IMR-90 (cell line): ENCODE data around the gene ARPC2. TPM values are rescaled to one million over a fixed set of nuclear protein-coding genes. Genes with fewer than 3 reads are reported as not detected.

Experiments
- ATAC-seq: fragments of 200-7000 bp; cut with Tn5 transposase; 2 replicates; pipeline ENCODE4 v1.9.1; 2020; ENCODE audit warnings: low read depth, mild to moderate bottlenecking, moderate library complexity
- BruUV-seq: library from RNA; stranded (reverse); fragments of 400-500 nt; replicated peaks from 2 replicates; lab custom pipeline; 2021; lab: Mats Ljungman, UMichigan
- CTCF ChIA-PET: fragments of 300-600 bp; formaldehyde crosslinking; extraction: SDS; loops from one replicate; lab custom pipeline; 2021; ENCODE audit warnings: antibody characterized with exemption; lab: Yijun Ruan, JAX
- POLR2A ChIA-PET: fragments of 300-600 bp; sonication (Branson Sonifier 250); formaldehyde crosslinking; loops from one replicate; lab custom pipeline; 2022; ENCODE audit warnings: antibody characterized with exemption; ENCODE audit not compliant: unreplicated experiment; lab: Charles Lee
- DNase-seq: peaks from one replicate; pipeline ENCODE4 v3.0.0; 2013
- H2AFZ ChIP-seq: replicated peaks from 2 replicates; pipeline ENCODE3; 2013; ENCODE audit warnings: low read length, mild to moderate bottlenecking; ENCODE audit not compliant: poor library complexity
- H2AK5ac ChIP-seq: 2 replicates; pipeline ENCODE4 v1.6.1; 2013; ENCODE audit warnings: low read depth, low read length, inconsistent platforms
- H2AK9ac ChIP-seq: replicated peaks from 2 replicates; pipeline ENCODE3; 2013; ENCODE audit warnings: mild to moderate bottlenecking, low read depth, low read length, moderate library complexity; ENCODE audit not compliant: poor library complexity
- H2BK120ac ChIP-seq: 2 replicates; pipeline ENCODE4 v1.6.1; 2013; ENCODE audit warnings: low read depth, low read length, inconsistent platforms
- H2BK15ac ChIP-seq: 3 replicates; pipeline ENCODE4 v1.6.1; 2013; ENCODE audit warnings: low read depth, low read length, inconsistent platforms
- H2BK20ac ChIP-seq: 2 replicates; pipeline ENCODE4 v1.6.1; 2013; ENCODE audit warnings: low read depth, mild to moderate bottlenecking, inconsistent platforms, low read length, moderate library complexity
- H2BK5ac ChIP-seq: 2 replicates; pipeline ENCODE4 v1.6.1; 2013; ENCODE audit warnings: mild to moderate bottlenecking, low read depth, low read length, inconsistent platforms; ENCODE audit not compliant: poor library complexity, severe bottlenecking
- H3K14ac ChIP-seq: replicated peaks from 2 replicates; pipeline ENCODE4 v1.6.1; 2013; ENCODE audit warnings: low read depth, low read length, inconsistent platforms
- H3K18ac ChIP-seq: 2 replicates; pipeline ENCODE4 v1.6.1; 2013; ENCODE audit warnings: low read depth, low read length, control low read depth
- H3K23ac ChIP-seq: 2 replicates; pipeline ENCODE4 v1.6.1; 2013; ENCODE audit warnings: low read depth, low read length, inconsistent platforms
- H3K27ac ChIP-seq: 2 replicates; pipeline ENCODE4 v1.5.1; 2013; ENCODE audit warnings: mild to moderate bottlenecking, control low read depth, low read length; ENCODE audit not compliant: insufficient read depth
- H3K27me3 ChIP-seq: 2 replicates; pipeline ENCODE4 v1.6.1; 2013; ENCODE audit warnings: low read length; ENCODE audit not compliant: control insufficient read depth, insufficient read depth
- H3K36me3 ChIP-seq: 2 replicates; pipeline ENCODE4 v1.6.1; 2013; ENCODE audit warnings: low read length, mixed read lengths; ENCODE audit not compliant: control insufficient read depth, insufficient read depth
- H3K4ac ChIP-seq: 2 replicates; pipeline ENCODE4 v1.6.1; 2013; ENCODE audit warnings: low read depth, low read length, inconsistent platforms
- H3K4me1 ChIP-seq: 2 replicates; pipeline ENCODE4 v1.6.1; 2013; ENCODE audit warnings: low read length, mixed read lengths; ENCODE audit not compliant: control insufficient read depth, insufficient read depth
- H3K4me2 ChIP-seq: 2 replicates; pipeline ENCODE4 v1.6.1; 2013; ENCODE audit warnings: low read depth, mild to moderate bottlenecking, control low read depth, low read length, moderate library complexity
- H3K4me3 ChIP-seq: 2 replicates; pipeline ENCODE4 v1.5.1; 2013; ENCODE audit warnings: low read depth, mild to moderate bottlenecking, control low read depth, low read length, moderate library complexity; ENCODE audit not compliant: insufficient read depth
- H3K56ac ChIP-seq: 2 replicates; pipeline ENCODE4 v1.6.1; 2013; ENCODE audit warnings: low read length, inconsistent platforms; ENCODE audit not compliant: insufficient read depth; ENCODE audit errors: extremely low read depth
- H3K79me1 ChIP-seq, 2 experiments: 2 replicates each; pipeline ENCODE4 v1.6.1; 2013; ENCODE audit warnings: low read length in 2 of 2, inconsistent platforms in 1 of 2, low read depth in 1 of 2
- H3K9ac ChIP-seq: 2 replicates; pipeline ENCODE4 v1.6.1; 2013; ENCODE audit warnings: low read depth, low read length, control low read depth
- H3K9me1 ChIP-seq: 2 replicates; pipeline ENCODE4 v1.6.1; 2013; ENCODE audit warnings: low read length, inconsistent platforms; ENCODE audit not compliant: insufficient read depth
- H3K9me3 ChIP-seq: 2 replicates; pipeline ENCODE4 v1.6.1; 2013; ENCODE audit warnings: low read length; ENCODE audit not compliant: control insufficient read depth, insufficient read depth
- H4K20me1 ChIP-seq: 2 replicates; pipeline ENCODE4 v1.6.1; 2013; ENCODE audit warnings: low read length, inconsistent platforms; ENCODE audit not compliant: insufficient read depth
- H4K5ac ChIP-seq: 2 replicates; pipeline ENCODE4 v1.6.1; 2013; ENCODE audit warnings: mild to moderate bottlenecking, low read depth, low read length, control low read depth
- H4K8ac ChIP-seq, 2 experiments: 2 replicates each; pipeline ENCODE4 v1.6.1; 2013; ENCODE audit warnings: low read depth in 2 of 2, low read length in 2 of 2, control low read depth in 1 of 2, inconsistent platforms in 1 of 2
- H4K91ac ChIP-seq: 2 replicates; pipeline ENCODE4 v1.6.1; 2013; ENCODE audit warnings: low read depth, low read length, inconsistent platforms; ENCODE audit not compliant: insufficient read depth
- BHLHE40 ChIP-seq: fragments of 150-350 bp; IDR thresholded peaks from 2 replicates; pipeline ENCODE4 v1.6.1; 2016; ENCODE audit warnings: mild to moderate bottlenecking, low read depth, low read length
- CEBPB ChIP-seq: IDR thresholded peaks from 2 replicates; pipeline ENCODE4 v1.6.1; 2012; ENCODE audit warnings: low read depth, low read length, improper control_type of control experiment
- CHD1 ChIP-seq: IDR thresholded peaks from 2 replicates; pipeline ENCODE4 v1.6.1; 2012; ENCODE audit warnings: low read depth, low read length, improper control_type of control experiment
- CTCF ChIP-seq: conservative IDR thresholded peaks from 2 replicates; pipeline ENCODE4 v1.5.1; 2012; ENCODE audit warnings: mild to moderate bottlenecking, low read depth, low read length, improper control_type of control experiment
- ELK1 ChIP-seq: fragments of 150-350 bp; IDR thresholded peaks from 2 replicates; pipeline ENCODE4 v1.6.1; 2016; ENCODE audit warnings: low read depth, mild to moderate bottlenecking, low read length, moderate library complexity, borderline replicate concordance
- FOS ChIP-seq: fragments of 150-350 bp; IDR thresholded peaks from 2 replicates; pipeline ENCODE4 v1.6.1; 2016; ENCODE audit warnings: low read depth, low read length
- MAFK ChIP-seq: IDR thresholded peaks from 2 replicates; pipeline ENCODE4 v1.6.1; 2012; ENCODE audit warnings: low read depth, low read length, improper control_type of control experiment
- MAZ ChIP-seq: IDR thresholded peaks from 2 replicates; pipeline ENCODE4 v1.6.1; 2012; ENCODE audit warnings: low read depth, mild to moderate bottlenecking, low read length, improper control_type of control experiment, moderate library complexity, borderline replicate concordance
- MXI1 ChIP-seq: IDR thresholded peaks from 2 replicates; pipeline ENCODE4 v1.6.1; 2012; ENCODE audit warnings: low read depth, mild to moderate bottlenecking, low read length, moderate library complexity, borderline replicate concordance
- NFE2L2 ChIP-seq: fragments of 150-350 bp; IDR thresholded peaks from 2 replicates; pipeline ENCODE4 v1.6.1; 2016; ENCODE audit warnings: low read depth, mild to moderate bottlenecking, low read length
- POLR2A ChIP-seq: IDR thresholded peaks from 2 replicates; pipeline ENCODE4 v1.6.1; 2012; ENCODE audit warnings: mild to moderate bottlenecking, low read depth, low read length
- RAD21 ChIP-seq: IDR thresholded peaks from 2 replicates; pipeline ENCODE4 v1.6.1; 2012; ENCODE audit warnings: low read length, improper control_type of control experiment
- RCOR1 ChIP-seq: IDR thresholded peaks from 2 replicates; pipeline ENCODE4 v1.6.1; 2012; ENCODE audit warnings: mild to moderate bottlenecking, low read length, improper control_type of control experiment; ENCODE audit not compliant: insufficient replicate concordance
- RFX5 ChIP-seq: IDR thresholded peaks from 2 replicates; pipeline ENCODE4 v1.8.0; 2012; ENCODE audit warnings: low read depth, mild to moderate bottlenecking, low read length, moderate library complexity
- SMC3 ChIP-seq: fragments of 150-350 bp; IDR thresholded peaks from 2 replicates; pipeline ENCODE4 v1.6.1; 2016; ENCODE audit warnings: low read depth, mild to moderate bottlenecking, antibody characterized with exemption, low read length, moderate library complexity
- USF2 ChIP-seq: fragments of 150-350 bp; IDR thresholded peaks from 2 replicates; pipeline ENCODE4 v1.6.1; 2017; ENCODE audit warnings: mild to moderate bottlenecking, antibody characterized with exemption, low read length, low read depth
- WGBS, 2 experiments: methylation state at CpG; one replicate each; pipeline versions ENCODE4 v1.1.5 to v1.1.7; 2013; ENCODE audit warnings: missing lambda C conversion rate in 2 of 2; ENCODE audit not compliant: insufficient read length in 1 of 2; ENCODE audit errors: extremely low coverage in 2 of 2; 5-methylcytosine and 5-hydroxymethylcytosine counted together
- dilution Hi-C: fragments of 300-500 bp; cut with HindIII; formaldehyde crosslinking; loops from one replicate; pipeline ENCODE4 v1.14.3; 2018; ENCODE audit warnings: low sequenced_read_pairs; ENCODE audit not compliant: unreplicated experiment
- in situ Hi-C: fragments of 300-500 bp; cut with MboI; formaldehyde crosslinking; loops from 3 replicates; pipeline ENCODE4 v1.14.3; 2019; ENCODE audit warnings: low sequenced_read_pairs, inconsistent platforms, mixed read lengths
- intact Hi-C: fragments of 100-400 bp; cut with micrococcal nuclease; formaldehyde crosslinking; loops from 2 replicates; pipeline ENCODE4 v1.10.0; 2022
- polyA plus RNA-seq, 3 experiments: library from polyadenylated mRNA; depleted of rRNA; stranded (reverse); fragments of >200 nt; gene quantifications; 2 replicates each; pipeline ENCODE4 v1.2.3, GENCODE V29; 2012; ENCODE audit warnings: low replicate concordance in 1 of 3
- total RNA-seq: library from RNA; depleted of rRNA; stranded (reverse); fragments of >200 nt; gene quantifications from 2 replicates; pipeline ENCODE4 v1.2.3, GENCODE V29; 2012

The ARPC2 gene
- total and polyA plus RNA-seq, 2 of the 4 experiments (the other 2 are of a cell fraction), result 561 to 635 TPM

- Histone ChIP-seq H3K9me3 (no peaks in the 10 kb centered on the region), H4K91ac (no peak overlapping the region), H2BK120ac (no peak overlapping the region), H3K27me3 (no peaks in the 10 kb centered on the region), H2BK20ac (no peak overlapping the region), H2BK15ac (no peak overlapping the region), H3K4ac (no peak overlapping the region), H3K56ac (peak overlapping the region; percentile 25; the same call in 1 of the 2 replicates), H3K4me3 (no peak overlapping the region), H3K79me1 (peaks cover 0 to 44% of the 10 kb centered on the region in 2 experiments; a peak in 2 of 4 replicates), H4K8ac (no peak overlapping the region), H2BK5ac (no peak overlapping the region), H3K9ac (no peak overlapping the region), H3K36me3 (peaks cover 10% of the 10 kb centered on the region), H2AFZ (no peak overlapping the region), H4K20me1 (peaks cover 74% of the 10 kb centered on the region), H3K9me1 (peaks cover 16% of the 10 kb centered on the region), H3K27ac (no peak overlapping the region), H4K5ac (no peak overlapping the region), H3K4me2 (peak overlapping the region; percentile 51), H2AK5ac (no peak overlapping the region), H2AK9ac (no peak overlapping the region), H3K18ac (no peak overlapping the region), H3K4me1 (peaks cover 22% of the 10 kb centered on the region), H3K14ac (peak overlapping the region; percentile 23; the same call in 1 of the 2 replicates), H3K23ac (peak overlapping the region; percentile 67; the same call in 1 of the 2 replicates)
- dilution Hi-C loops (no loop called here), intact Hi-C loops (no loop called here), in situ Hi-C loops (no loop called here)
- no TSS peak for BruUV-seq
- ChIA-PET CTCF (no interaction called here), POLR2A (interaction anchor here (0.6 to 0.7 kb wide), 2 partner anchors 526 to 1153 kb away, joined by 3 to 7 read pairs; no protein-coding TSS in a partner anchor)
- DNase-seq (no peak), ATAC-seq (no peak)
- TF ChIP-seq NFE2L2, result no peak
- TF ChIP-seq FOS, result no peak
- TF ChIP-seq MAZ, result no peak
- TF ChIP-seq CHD1, result no peak
- no peak for TF ChIP-seq BHLHE40
- no peak for TF ChIP-seq ELK1
- no peak for TF ChIP-seq MAFK
- no peak for TF ChIP-seq RCOR1
- no peak for TF ChIP-seq POLR2A
- TF ChIP-seq CEBPB, result no peak
- no peak for TF ChIP-seq RFX5
- TF ChIP-seq USF2, result no peak
- no peak for TF ChIP-seq CTCF
- TF ChIP-seq MXI1, result no peak
- no peak for TF ChIP-seq RAD21
- TF ChIP-seq SMC3, result no peak
- WGBS, 2 experiments, result no CpG with 5 or more reads among the region's 2 CpGs
These were observed 2.9 kb downstream of the ARPC2 start for GRCh38 chr2:218219934-218220333.
